GM23248 (cell line): ENCODE measurements around the gene SH3TC1.

ENCODE experiments used
- EZH2 ChIP-seq: fragments of 200-600 bp; sonication (generic); IDR thresholded peaks from 2 replicates; pipeline ENCODE4 v1.6.1; 2018; ENCODE audit warnings: antibody characterized with exemption, mild to moderate bottlenecking; ENCODE audit not compliant: insufficient read depth, poor library complexity, severe bottlenecking
- EZH2phosphoT487 ChIP-seq: fragments of 200-600 bp; sonication (generic); IDR thresholded peaks from 2 replicates; pipeline ENCODE4 v1.6.1; 2018; ENCODE audit warnings: antibody characterized with exemption, moderate library complexity, mild to moderate bottlenecking, low read depth; ENCODE audit not compliant: insufficient read depth

GRCh38 chr4:8182858-8183725 is 16.0 kb upstream of the SH3TC1 start:
- no peak for TF ChIP-seq EZH2
- no peak for TF ChIP-seq EZH2phosphoT487
